Natural killer cell treated with Interleukin-12 subunit alpha and Interleukin-12 subunit beta and Interleukin-15 and Interleukin-18, amount 100 ng/mL, for 72 hours (primary cell): ENCODE results near the gene MBNL1. TPM values are rescaled to one million over a fixed set of nuclear protein-coding genes. Genes with fewer than 3 reads are reported as not detected.
"Not testable (repeated sequence)": the region's sequence is repeated elsewhere in the genome, so short reads cannot be mapped to it uniquely, and the experiment has no call there.

ENCODE experiments used
- ATAC-seq, 2 donors: fragments of 150-1000 bp; cut with Tn5 transposase in 1 of 2; sonication (Bioruptor Pico), chemical (Tn5 transposase) in 1 of 2; 2 replicates each; pipeline ENCODE4 v1.10.0; 2021
- DNase-seq: peaks from one replicate; pipeline ENCODE4 v3.0.0; 2022; ENCODE audit warnings: low spot score
- H3K27ac Mint-ChIP-seq, 2 donors: 1 replicate in 1 of 2; 2 replicates in 1 of 2; pipeline ENCODE4 v1.8.0; 2022; ENCODE audit warnings: mixed read lengths in 2 of 2, mild to moderate bottlenecking in 1 of 2, moderate library complexity in 1 of 2
- H3K27me3 Mint-ChIP-seq, 2 donors: 1 replicate in 1 of 2; 2 replicates in 1 of 2; pipeline ENCODE4 v1.8.0; 2022; ENCODE audit warnings: mixed read lengths in 2 of 2
- H3K36me3 Mint-ChIP-seq: one replicate; pipeline ENCODE4 v1.8.0; 2022; ENCODE audit warnings: mixed read lengths
- H3K4me1 Mint-ChIP-seq, 2 donors: 1 replicate in 1 of 2; 2 replicates in 1 of 2; pipeline ENCODE4 v1.8.0; 2022; ENCODE audit warnings: low read depth in 2 of 2, mixed read lengths in 2 of 2, mild to moderate bottlenecking in 1 of 2
- H3K4me3 Mint-ChIP-seq: one replicate; pipeline ENCODE4 v1.8.0; 2022; ENCODE audit warnings: mixed read lengths
- H3K9me3 Mint-ChIP-seq: 2 replicates; pipeline ENCODE4 v1.8.0; 2022; ENCODE audit warnings: mixed read lengths
- total RNA-seq, 2 donors: library from RNA; stranded (reverse); gene quantifications; one replicate each; pipeline ENCODE4 v1.2.3, GENCODE V29; 2022

The MBNL1 gene
- total RNA-seq, 2 donors from 2014 or later = 353 to 509 TPM

DNA sequence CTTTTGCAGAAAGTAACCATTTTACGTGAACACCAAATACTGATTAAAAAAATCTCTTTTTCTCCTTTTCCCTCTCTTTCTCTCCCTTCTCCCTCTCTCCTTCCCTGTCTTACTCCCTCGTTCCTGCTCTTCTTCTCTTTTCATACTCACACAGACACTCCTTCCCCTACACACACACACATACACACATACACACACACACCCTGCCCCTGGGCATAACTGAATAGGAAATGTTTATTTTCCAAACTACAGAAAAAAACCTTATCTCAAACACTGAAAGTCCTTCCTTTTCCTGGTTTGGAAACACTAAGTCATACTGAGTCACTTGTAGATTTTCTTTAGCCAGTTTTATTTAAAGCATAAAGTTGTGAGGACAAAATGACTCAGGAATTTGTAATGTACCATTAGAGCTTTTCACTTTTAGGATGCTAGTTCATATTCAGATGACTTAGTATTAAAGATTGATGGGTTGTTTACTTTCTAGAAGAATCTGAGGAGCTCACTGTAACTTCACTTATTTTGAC, 62.4 kb downstream of the MBNL1 start:
- Mint-ChIP-seq H3K36me3 (peaks cover 19% of the 10 kb centered on the region), H3K4me3 (peak overlapping the region; percentile 72)

GRCh38 chr3:152331998-152332397, 63.3 kb downstream of the MBNL1 start:
- H3K9me3 Mint-ChIP-seq = no peaks in the 10 kb centered on the region
- H3K4me3 Mint-ChIP-seq = peak overlapping the region; percentile 26
- peaks cover 16% of the 10 kb centered on the region for H3K36me3 Mint-ChIP-seq
- DNase-seq (no peak), ATAC-seq (no peak)
- peak overlapping the region; percentile 80 to 89 for H3K27ac Mint-ChIP-seq
- no peaks in the 10 kb centered on the region for H3K27me3 Mint-ChIP-seq
- peaks cover 60 to 68% of the 10 kb centered on the region in 2 donors for H3K4me1 Mint-ChIP-seq

More for the DNA sequence above, 62.4 kb downstream of the MBNL1 start:
- no peaks in the 10 kb centered on the region for H3K9me3 Mint-ChIP-seq
- no peak for DNase-seq
- ATAC-seq = peak; percentile 68 to 78
- peak overlapping the region; percentile 80 to 89 for H3K27ac Mint-ChIP-seq
- H3K27me3 Mint-ChIP-seq = no peaks in the 10 kb centered on the region
- H3K4me1 Mint-ChIP-seq = peaks cover 59 to 71% of the 10 kb centered on the region in 2 donors

DNA sequence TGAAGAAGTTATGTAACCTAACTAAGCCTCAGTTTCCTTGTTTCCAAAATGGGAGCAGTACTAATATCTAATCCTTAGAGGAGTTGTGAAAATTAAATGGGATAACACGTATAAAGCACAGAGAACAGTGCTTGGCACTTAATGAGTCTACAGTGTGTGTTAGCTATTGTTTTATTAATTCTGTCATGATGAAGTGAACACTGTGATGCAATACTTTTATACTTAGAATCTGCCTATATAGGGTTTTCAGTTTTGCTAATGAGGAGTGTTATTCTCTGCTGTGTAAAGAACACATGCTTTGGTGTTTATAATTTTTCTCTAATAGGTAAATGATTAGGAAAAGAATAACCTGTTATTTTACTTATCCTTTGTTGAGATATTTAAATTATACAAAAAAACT, 65.2 kb downstream of the MBNL1 start:
- Mint-ChIP-seq H3K9me3 (no peaks in the 10 kb centered on the region), H3K4me1 (peaks cover 62 to 73% of the 10 kb centered on the region in 2 donors), H3K27ac (peak overlapping the region; percentile 55 to 89), H3K36me3 (peaks cover 15% of the 10 kb centered on the region), H3K27me3 (no peaks in the 10 kb centered on the region), H3K4me3 (no peak overlapping the region)
- no peak for ATAC-seq
- DNase-seq = no peak

GRCh38 chr3:152334761-152335160, 66.0 kb downstream of the MBNL1 start:
- peaks cover 13% of the 10 kb centered on the region for H3K36me3 Mint-ChIP-seq
- H3K4me1 Mint-ChIP-seq = peaks cover 58 to 68% of the 10 kb centered on the region in 2 donors
- no peak for DNase-seq
- no peaks in the 10 kb centered on the region for H3K9me3 Mint-ChIP-seq
- no peak for ATAC-seq
- no peak overlapping the region for H3K4me3 Mint-ChIP-seq
- peak overlapping the region; percentile 55 to 89 for H3K27ac Mint-ChIP-seq
- no peaks in the 10 kb centered on the region for H3K27me3 Mint-ChIP-seq

DNA sequence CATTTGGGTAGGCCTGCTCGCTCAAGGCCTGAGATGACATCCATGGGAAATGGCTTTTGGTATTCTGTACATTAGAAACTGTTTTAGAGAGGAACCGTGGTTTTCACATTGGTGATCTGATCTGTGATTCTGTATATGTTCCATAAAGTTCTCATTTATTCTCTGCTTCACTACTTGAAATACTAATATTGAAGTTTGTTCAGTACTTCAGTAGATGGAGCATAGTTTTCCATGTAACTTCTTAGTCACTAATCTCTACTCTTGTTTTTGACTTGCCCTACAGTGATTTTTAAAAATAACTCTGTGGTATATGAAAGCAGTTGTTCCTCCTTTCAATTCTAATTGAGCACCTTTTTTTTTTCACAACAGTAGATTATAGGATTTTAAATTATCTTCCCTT, 66.5 kb downstream of the MBNL1 start:
- H3K36me3 Mint-ChIP-seq = peaks cover 13% of the 10 kb centered on the region
- H3K4me3 Mint-ChIP-seq = no peak overlapping the region
- no peaks in the 10 kb centered on the region for H3K27me3 Mint-ChIP-seq
- H3K4me1 Mint-ChIP-seq = peaks cover 61 to 69% of the 10 kb centered on the region in 2 donors
- H3K9me3 Mint-ChIP-seq = no peaks in the 10 kb centered on the region
- no peak for ATAC-seq
- H3K27ac Mint-ChIP-seq = peak overlapping the region; percentile 55 to 89
- DNase-seq = no peak

GRCh38 chr3:152337337-152337736, 68.6 kb downstream of the MBNL1 start:
- not testable (repeated sequence) for H3K9me3 Mint-ChIP-seq, H3K27me3 Mint-ChIP-seq, H3K4me3 Mint-ChIP-seq, DNase-seq, H3K36me3 Mint-ChIP-seq, ATAC-seq
- Mint-ChIP-seq H3K27ac (peak overlapping the region; percentile 40 to 43), H3K4me1 (peaks cover 46 to 52% of the 10 kb centered on the region in 2 donors)

DNA sequence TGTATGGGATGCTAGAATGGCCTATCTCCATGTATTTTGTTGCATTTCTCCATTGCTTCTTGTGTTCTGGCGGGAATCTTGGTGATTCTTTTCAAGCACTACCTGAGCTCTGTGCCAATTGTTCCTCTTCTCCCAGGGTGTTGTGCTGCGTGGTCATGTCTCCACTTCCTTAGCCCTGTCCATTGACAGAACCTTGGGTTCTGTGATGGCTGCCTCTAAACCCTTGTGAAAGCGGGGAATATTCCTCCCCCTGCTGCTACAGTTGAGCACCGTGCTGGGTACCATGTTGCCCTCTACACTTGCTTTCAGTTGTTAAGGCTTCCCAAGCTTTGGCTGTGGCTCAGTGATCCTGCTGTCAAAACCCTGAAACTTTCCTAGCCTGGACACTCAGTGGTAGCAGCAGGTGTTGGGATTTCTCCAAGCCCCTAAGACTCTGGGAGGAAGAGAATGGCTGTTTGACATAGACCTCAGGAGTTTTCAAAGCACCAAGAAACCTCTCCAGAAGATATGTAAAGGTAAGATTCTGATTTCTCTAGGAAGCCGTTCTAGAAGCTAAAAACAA, 69.5 kb downstream of the MBNL1 start:
- Mint-ChIP-seq H3K9me3 (no peaks in the 10 kb centered on the region), H3K27me3 (no peaks in the 10 kb centered on the region), H3K4me3 (no peak overlapping the region), H3K4me1 (peaks cover 41 to 47% of the 10 kb centered on the region in 2 donors), H3K27ac (peak overlapping the region; percentile 40 to 65), H3K36me3 (peaks cover 13% of the 10 kb centered on the region)
- no peak for DNase-seq
- ATAC-seq = no peak

DNA sequence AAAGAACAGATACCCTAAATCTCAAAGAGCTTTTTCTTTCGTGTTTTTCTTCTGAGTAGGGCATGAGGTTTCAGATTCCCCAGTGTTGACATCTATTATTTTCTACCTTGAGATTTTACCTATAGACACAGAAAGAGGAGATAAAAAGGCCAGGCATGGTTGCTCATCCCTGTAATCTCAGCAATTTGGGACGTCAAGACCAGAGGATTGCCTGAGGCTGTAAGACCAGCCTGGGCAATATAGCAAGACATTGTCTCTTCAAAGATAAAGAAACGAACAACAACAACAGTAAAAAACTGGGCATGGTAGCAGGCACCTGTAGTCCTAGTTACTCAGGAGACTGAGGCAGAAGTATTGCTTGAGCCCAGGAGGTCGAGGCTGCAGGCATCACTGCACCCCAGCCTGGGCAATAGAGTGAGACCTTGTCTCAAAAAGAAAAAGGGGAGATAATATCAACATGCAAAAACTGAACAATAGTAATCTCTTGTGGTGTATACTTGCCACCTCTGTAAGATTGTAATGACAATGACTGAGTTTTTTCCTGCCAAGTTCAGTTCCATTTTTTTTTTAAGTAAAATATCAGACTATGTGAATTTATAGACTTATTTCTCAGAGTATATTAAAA, 71.3 kb downstream of the MBNL1 start:
- H3K9me3 Mint-ChIP-seq = no peaks in the 10 kb centered on the region
- no peak overlapping the region for H3K4me3 Mint-ChIP-seq
- H3K27me3 Mint-ChIP-seq = no peaks in the 10 kb centered on the region
- peaks cover 37 to 41% of the 10 kb centered on the region in 2 donors for H3K4me1 Mint-ChIP-seq
- peaks cover 18% of the 10 kb centered on the region for H3K36me3 Mint-ChIP-seq
- peak overlapping the region; percentile 32 to 63 for H3K27ac Mint-ChIP-seq
- ATAC-seq (no peak), DNase-seq (no peak)

GRCh38 chr3:152345233-152345632, 76.5 kb downstream of the MBNL1 start:
- peaks cover 19 to 24% of the 10 kb centered on the region in 2 donors for H3K4me1 Mint-ChIP-seq
- ATAC-seq = no peak
- H3K27ac Mint-ChIP-seq = peak overlapping the region; percentile 60 to 78
- DNase-seq = no peak
- H3K27me3 Mint-ChIP-seq = no peaks in the 10 kb centered on the region
- no peaks in the 10 kb centered on the region for H3K9me3 Mint-ChIP-seq
- H3K4me3 Mint-ChIP-seq = no peak overlapping the region
- peaks cover 17% of the 10 kb centered on the region for H3K36me3 Mint-ChIP-seq

DNA sequence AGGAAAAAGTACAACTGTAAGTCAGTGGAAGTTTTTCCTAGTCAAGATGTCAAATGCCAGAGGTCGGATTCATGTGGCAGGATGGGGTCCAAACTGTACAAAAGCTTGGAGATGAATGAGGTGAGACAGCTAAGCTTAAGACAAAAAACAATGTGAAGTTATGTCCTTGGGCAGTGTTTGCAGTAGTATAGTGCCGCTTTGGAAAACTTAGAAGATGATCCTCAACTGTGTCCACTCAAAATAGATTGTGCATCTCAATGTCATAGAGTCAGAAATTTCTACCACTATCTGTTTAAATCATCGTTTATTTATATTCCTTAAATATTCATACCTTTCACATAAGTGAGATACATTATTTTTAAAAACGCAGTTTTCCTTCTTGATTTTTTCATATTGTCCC, 77.3 kb downstream of the MBNL1 start:
- no peak overlapping the region for H3K4me3 Mint-ChIP-seq
- peak overlapping the region in 1 of 2 donors; percentile 42 for H3K27ac Mint-ChIP-seq
- no peaks in the 10 kb centered on the region for H3K9me3 Mint-ChIP-seq
- peaks cover 17% of the 10 kb centered on the region for H3K36me3 Mint-ChIP-seq
- ATAC-seq (no peak), DNase-seq (no peak)
- H3K4me1 Mint-ChIP-seq = peaks cover 19 to 24% of the 10 kb centered on the region in 2 donors
- no peaks in the 10 kb centered on the region for H3K27me3 Mint-ChIP-seq

- no peak for ATAC-seq
- DNase-seq = no peak
- Mint-ChIP-seq H3K9me3 (no peaks in the 10 kb centered on the region), H3K27me3 (no peaks in the 10 kb centered on the region), H3K36me3 (peaks cover 17% of the 10 kb centered on the region), H3K4me3 (no peak overlapping the region), H3K4me1 (peaks cover 23 to 24% of the 10 kb centered on the region in 2 donors), H3K27ac (no peak overlapping the region)
These were observed 78.0 kb downstream of the MBNL1 start for GRCh38 chr3:152346740-152347139.

DNA sequence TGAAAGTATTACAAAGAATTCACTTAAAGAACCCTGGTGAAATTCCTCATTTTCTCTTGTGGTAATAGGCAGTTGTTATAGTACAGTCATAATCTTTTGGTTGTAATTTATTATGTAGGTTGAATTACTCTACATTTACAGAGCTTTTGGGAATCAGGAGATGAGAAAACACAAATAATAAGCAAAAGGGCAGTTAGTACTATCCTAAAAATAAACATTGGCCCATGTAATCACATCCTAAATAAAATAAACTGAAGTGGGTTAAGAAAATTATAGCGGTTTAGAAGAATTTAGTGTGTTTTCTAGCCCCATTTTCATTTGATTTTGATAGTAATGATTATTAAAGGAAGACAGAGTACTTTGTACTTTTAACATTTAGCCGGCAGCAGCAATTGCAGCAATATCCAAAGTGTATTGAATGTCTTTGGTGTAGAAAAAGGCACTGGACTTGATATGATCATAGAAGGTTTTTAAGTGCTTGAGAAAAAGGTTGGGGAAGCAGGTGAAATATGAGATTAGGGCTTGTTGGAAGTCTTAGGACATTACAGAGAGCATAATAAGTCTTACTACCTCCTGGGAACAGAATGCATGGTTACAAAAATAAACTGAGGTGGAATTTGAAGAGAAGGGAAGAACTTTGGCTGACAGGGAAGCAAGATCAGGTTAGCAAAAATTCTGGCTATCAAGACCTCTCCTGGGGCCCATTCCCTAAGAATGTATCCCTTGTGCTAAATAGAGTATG, 79.9 kb downstream of the MBNL1 start:
- Mint-ChIP-seq H3K36me3 (peaks cover 15% of the 10 kb centered on the region), H3K9me3 (no peaks in the 10 kb centered on the region), H3K27me3 (no peaks in the 10 kb centered on the region), H3K4me3 (no peak overlapping the region), H3K4me1 (peaks cover 25 to 32% of the 10 kb centered on the region in 2 donors), H3K27ac (no peak overlapping the region)
- no peak for ATAC-seq
- no peak for DNase-seq

DNA sequence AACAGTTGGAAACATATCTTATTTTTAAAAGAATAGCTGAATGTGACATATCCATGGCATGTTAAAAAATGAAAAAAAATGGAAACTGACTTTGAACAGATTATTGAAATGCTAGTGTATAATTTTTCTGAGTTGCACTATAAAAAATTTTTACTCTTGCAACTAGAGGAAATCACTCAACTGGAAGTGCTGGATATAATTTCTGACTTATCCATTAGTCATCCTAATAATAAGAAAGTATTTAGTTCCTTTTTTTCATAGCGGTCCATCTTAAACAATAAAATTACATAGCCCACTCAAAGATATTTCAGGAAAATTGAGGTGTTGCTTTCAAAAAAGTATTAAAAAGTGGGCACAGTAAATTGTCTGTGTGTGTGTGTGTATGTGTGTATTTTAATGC, 80.7 kb downstream of the MBNL1 start:
- no peak for ATAC-seq
- peaks cover 15% of the 10 kb centered on the region for H3K36me3 Mint-ChIP-seq

GRCh38 chr3:152350139-152350538, 81.4 kb downstream of the MBNL1 start:
- ATAC-seq (no peak), DNase-seq (no peak)
- Mint-ChIP-seq H3K27ac (no peak overlapping the region), H3K27me3 (no peaks in the 10 kb centered on the region), H3K4me1 (peaks cover 22 to 30% of the 10 kb centered on the region in 2 donors), H3K9me3 (no peaks in the 10 kb centered on the region), H3K36me3 (peaks cover 9% of the 10 kb centered on the region), H3K4me3 (no peak overlapping the region)

More for the DNA sequence above, 80.7 kb downstream of the MBNL1 start:
- peaks cover 28 to 33% of the 10 kb centered on the region in 2 donors for H3K4me1 Mint-ChIP-seq
- no peak overlapping the region for H3K27ac Mint-ChIP-seq
- no peak overlapping the region for H3K4me3 Mint-ChIP-seq
- no peaks in the 10 kb centered on the region for H3K9me3 Mint-ChIP-seq
- H3K27me3 Mint-ChIP-seq = no peaks in the 10 kb centered on the region
- DNase-seq = no peak
